Cardiac muscle cell (in vitro differentiated cells and primary cell): ENCODE measurements around the gene ASXL2. TPM values are rescaled to one million over a fixed set of nuclear protein-coding genes. Genes with fewer than 3 reads are reported as not detected.
A peak's percentile ranks its signal among the peaks of the same experiment; 100 is the strongest.

Source experiments
- DNase-seq, 2 donors: peaks; one replicate each; pipeline versions ENCODE4 v3.0.0 to v3.0.0-alpha.2; 2010 to 2017; ENCODE audit warnings: low read depth in 1 of 2, low spot score in 1 of 2
- H3K27ac ChIP-seq: fragments of 200-600 bp; sonication (generic); 2 replicates; pipeline ENCODE4 v1.5.1; 2016
- H3K27me3 ChIP-seq: fragments of 200-600 bp; sonication (generic); 2 replicates; pipeline ENCODE4 v1.6.0; 2016; ENCODE audit warnings: control low read depth
- H3K36me3 ChIP-seq: fragments of 200-600 bp; sonication (generic); 2 replicates; pipeline ENCODE4 v1.5.1; 2016; ENCODE audit warnings: control low read depth
- H3K4me1 ChIP-seq: fragments of 200-600 bp; sonication (generic); 2 replicates; pipeline ENCODE4 v1.8.1; 2017; ENCODE audit warnings: low read depth, mild to moderate bottlenecking, mixed run types
- H3K4me3 ChIP-seq: fragments of 200-600 bp; sonication (generic); 2 replicates; pipeline ENCODE4 v1.5.1; 2016; ENCODE audit warnings: mild to moderate bottlenecking
- H3K9me3 ChIP-seq: fragments of 200-600 bp; sonication (generic); 2 replicates; pipeline ENCODE4 v1.5.1; 2017; ENCODE audit warnings: low read depth, mild to moderate bottlenecking, control low read depth
- CTCF ChIP-seq: IDR thresholded peaks from 2 replicates; pipeline ENCODE4 v1.5.1; 2012; ENCODE audit warnings: low read depth, mild to moderate bottlenecking, low read length
- polyA plus RNA-seq: library from polyadenylated mRNA; unstranded; fragments of >200 nt; fragmentation: Nextera tagmentation; extraction: Ambion mirVana; gene quantifications from 2 replicates; pipeline ENCODE4 v1.2.1, GENCODE V29; 2016
- total RNA-seq: library from RNA; depleted of rRNA; stranded (reverse); fragments of >200 nt; gene quantifications from 2 replicates; pipeline ENCODE4 v1.2.3, GENCODE V29; 2016

The ASXL2 gene
- total and polyA plus RNA-seq, 2 experiments from 2014 or later = 5.3 to 14.7 TPM

DNA sequence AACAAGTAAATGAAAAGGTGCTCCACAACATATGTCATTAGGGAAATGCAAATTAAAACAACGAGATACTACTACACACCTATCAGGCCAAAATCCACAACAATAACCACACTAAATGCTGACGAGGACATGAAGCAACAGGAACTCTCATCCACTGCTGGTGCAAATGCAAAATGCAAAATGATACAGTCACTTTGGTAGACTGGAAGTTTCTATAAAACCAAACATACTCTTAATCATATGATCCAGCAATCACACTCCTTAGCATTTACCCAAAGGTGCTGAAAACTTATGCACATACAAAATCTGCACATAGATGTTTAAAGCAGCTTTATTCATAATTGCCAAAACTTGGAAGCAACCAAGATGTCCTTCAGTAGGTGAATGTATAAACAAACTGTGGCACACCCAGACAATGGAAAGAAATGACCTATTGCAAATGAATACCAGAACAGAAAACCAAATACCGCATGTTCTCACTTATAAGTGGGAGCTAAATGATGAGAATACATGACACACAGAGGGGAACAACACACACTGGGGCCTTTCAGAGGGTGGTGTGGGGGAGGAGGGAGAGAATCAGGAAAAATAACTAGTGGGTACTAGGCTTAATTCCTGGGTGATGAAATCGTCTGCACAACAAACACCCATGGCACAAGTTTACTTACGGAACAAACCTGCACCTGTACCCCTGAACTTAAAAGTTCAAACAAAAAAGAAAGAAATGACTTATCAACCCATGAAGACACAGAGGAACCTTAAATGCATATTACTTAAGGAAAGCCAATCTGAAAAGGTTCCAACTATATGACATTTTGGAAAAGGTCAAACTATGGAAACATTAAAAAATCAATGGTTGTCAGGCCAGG, 80.4 kb downstream of the ASXL2 start:
- Histone ChIP-seq H3K9me3 (no peaks in the 10 kb centered on the region), H3K36me3 (peaks cover 8% of the 10 kb centered on the region), H3K4me3 (no peak overlapping the region), H3K27me3 (no peaks in the 10 kb centered on the region), H3K4me1 (no peaks in the 10 kb centered on the region), H3K27ac (no peak overlapping the region)
- no peak for DNase-seq
- TF ChIP-seq CTCF = no peak

- Histone ChIP-seq H3K4me3 (no peak overlapping the region), H3K9me3 (no peaks in the 10 kb centered on the region), H3K27me3 (no peaks in the 10 kb centered on the region), H3K36me3 (peaks cover 7% of the 10 kb centered on the region), H3K4me1 (no peaks in the 10 kb centered on the region), H3K27ac (no peak overlapping the region)
- DNase-seq = peak in 1 of 2 donors; percentile 6
- no peak for TF ChIP-seq CTCF
These were observed 83.6 kb downstream of the ASXL2 start for GRCh38 chr2:25794544-25795276.

DNA sequence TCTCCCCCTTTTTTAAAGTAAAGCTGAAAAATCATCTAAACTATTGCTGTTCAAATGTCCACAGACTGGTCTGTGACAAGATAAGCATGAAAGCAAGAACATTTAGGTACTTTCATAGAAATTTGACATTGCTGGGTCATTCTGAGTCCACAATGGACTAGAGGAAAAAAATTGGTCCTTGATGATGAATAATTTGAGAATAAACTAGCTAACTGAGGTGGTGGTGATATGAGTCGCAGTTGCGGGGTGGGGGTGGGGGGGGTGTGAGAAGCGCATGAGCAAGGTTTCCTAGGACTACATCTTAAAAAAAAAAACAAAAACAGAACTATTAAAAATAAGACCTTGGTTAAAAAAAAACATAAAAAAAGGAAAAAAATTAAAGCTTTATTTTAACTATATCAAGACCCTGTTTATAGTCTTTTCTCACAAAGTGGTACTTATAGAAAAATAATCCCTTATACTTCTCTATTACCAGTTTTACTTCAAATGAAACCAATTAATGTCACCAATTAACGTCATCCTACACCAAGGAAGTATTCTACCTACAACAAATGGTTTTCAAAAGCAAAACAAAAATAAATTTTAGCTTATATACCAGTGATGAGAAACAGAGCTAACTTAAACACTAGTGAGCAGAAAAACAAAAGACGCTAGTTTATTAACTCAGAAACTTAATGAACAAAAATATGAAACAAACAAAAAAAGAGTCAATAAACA, 88.1 kb downstream of the ASXL2 start:
- H3K27me3 ChIP-seq = no peaks in the 10 kb centered on the region
- no peak overlapping the region for H3K27ac ChIP-seq
- H3K9me3 ChIP-seq = no peaks in the 10 kb centered on the region

GRCh38 chr2:25788457-25788856, 89.8 kb downstream of the ASXL2 start:
- no peak for TF ChIP-seq CTCF
- H3K27ac ChIP-seq = no peak overlapping the region
- H3K27me3 ChIP-seq = no peaks in the 10 kb centered on the region
- no peaks in the 10 kb centered on the region for H3K4me1 ChIP-seq
- H3K36me3 ChIP-seq = no peaks in the 10 kb centered on the region
- H3K9me3 ChIP-seq = no peaks in the 10 kb centered on the region
- DNase-seq = no peak
- H3K4me3 ChIP-seq = no peak overlapping the region

More for the DNA sequence above, 88.1 kb downstream of the ASXL2 start:
- DNase-seq = no peak
- no peak for TF ChIP-seq CTCF
- Histone ChIP-seq H3K36me3 (peaks cover 7% of the 10 kb centered on the region), H3K4me3 (no peak overlapping the region), H3K4me1 (no peaks in the 10 kb centered on the region)

GRCh38 chr2:25787020-25787419, 91.3 kb downstream of the ASXL2 start:
- Histone ChIP-seq H3K9me3 (no peaks in the 10 kb centered on the region), H3K27ac (no peak overlapping the region), H3K36me3 (no peaks in the 10 kb centered on the region), H3K4me3 (no peak overlapping the region), H3K4me1 (no peaks in the 10 kb centered on the region), H3K27me3 (no peaks in the 10 kb centered on the region)
- DNase-seq = no peak
- TF ChIP-seq CTCF = no peak
